ENCODE results near the gene B4GALNT2.
A peak's percentile ranks its signal among the peaks of the same experiment; 100 is the strongest.
"Not testable (repeated sequence)": the region's sequence is repeated elsewhere in the genome, so short reads cannot be mapped to it uniquely, and the experiment has no call there.

Gene B4GALNT2

DNA sequence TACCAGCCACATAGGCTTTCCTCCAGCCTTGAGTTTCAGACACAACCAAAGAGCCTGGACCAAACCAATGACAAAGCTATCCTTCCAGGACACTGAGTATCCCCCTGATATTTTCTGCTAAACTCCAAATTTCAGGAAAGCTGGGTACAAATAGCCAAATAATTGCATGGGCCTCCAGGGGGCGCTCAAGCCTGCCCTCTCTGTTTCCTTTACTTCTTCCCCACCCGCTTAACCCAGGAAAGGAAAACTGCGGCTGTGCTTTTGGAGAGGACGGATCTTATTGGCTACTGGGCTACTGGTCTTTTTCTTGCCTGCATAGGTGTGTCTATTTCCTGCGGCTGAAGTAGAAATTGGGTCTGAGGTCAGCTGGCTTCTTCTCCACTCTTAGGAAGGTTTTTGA, 47.7 kb downstream of the B4GALNT2 start:
- TF ChIP-seq CREB5 (CRISPR knock-in tag; IDR thresholded peaks at IDR 0.05; ENCODE audit: low read depth) (no peak), OSR1 (CRISPR knock-in tag; IDR thresholded peaks at IDR 0.05) (no peak), ZC3H10 (CRISPR knock-in tag; IDR thresholded peaks at IDR 0.05) (no peak), ZFP30 (CRISPR knock-in tag; IDR thresholded peaks at IDR 0.05) (no peak), PPARA (CRISPR knock-in tag; IDR thresholded peaks at IDR 0.05; ENCODE audit: borderline replicate concordance) (no peak), ZNF70 (CRISPR knock-in tag; IDR thresholded peaks at IDR 0.05) (no peak), ISL1 (CRISPR knock-in tag; IDR thresholded peaks at IDR 0.05) (no peak), TSHZ2 (CRISPR knock-in tag; IDR thresholded peaks at IDR 0.05) (no peak), ZNF8 (CRISPR knock-in tag; IDR thresholded peaks at IDR 0.05) (no peak), ZNF565 (CRISPR knock-in tag; conservative IDR thresholded peaks at IDR 0.05; ENCODE audit: low read depth) (no peak)
- peak; percentile 95 for ATAC-seq

DNA sequence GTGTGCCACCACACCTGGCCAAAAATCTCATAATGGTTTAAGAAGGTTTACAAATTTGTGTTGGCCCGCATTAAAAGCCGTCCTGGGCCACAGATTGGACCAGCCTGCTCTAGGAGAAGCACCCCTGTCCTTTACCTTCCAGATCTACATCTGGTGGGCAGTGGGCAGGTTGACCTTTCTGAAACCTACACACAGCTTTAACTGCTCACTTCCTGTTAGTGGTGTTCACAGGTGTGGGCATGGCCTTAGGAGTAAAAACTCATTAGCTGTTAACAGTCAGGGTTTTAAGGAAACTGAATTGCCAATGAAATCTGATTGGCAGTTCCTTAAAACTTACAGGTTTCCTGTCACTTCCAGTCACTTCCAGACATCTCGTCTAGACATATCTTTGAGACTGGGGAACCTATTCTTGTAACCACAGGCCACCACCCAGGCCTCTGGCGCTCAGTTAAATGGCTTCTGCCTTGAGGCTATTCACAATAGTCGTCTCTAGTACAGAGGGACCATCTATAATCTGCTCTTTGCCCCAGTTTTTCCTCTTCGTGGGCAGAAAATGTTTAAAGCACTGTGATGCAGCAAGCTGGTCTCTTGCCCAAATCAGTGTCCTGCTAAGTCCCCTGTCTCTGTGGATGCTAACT, 48.5 kb downstream of the B4GALNT2 start:
- no peak for ATAC-seq
- TF ChIP-seq TCF4 (CRISPR knock-in tag; IDR thresholded peaks at IDR 0.05; ENCODE audit: borderline replicate concordance) (no peak), ZFP30 (CRISPR knock-in tag; IDR thresholded peaks at IDR 0.05) (no peak)

DNA sequence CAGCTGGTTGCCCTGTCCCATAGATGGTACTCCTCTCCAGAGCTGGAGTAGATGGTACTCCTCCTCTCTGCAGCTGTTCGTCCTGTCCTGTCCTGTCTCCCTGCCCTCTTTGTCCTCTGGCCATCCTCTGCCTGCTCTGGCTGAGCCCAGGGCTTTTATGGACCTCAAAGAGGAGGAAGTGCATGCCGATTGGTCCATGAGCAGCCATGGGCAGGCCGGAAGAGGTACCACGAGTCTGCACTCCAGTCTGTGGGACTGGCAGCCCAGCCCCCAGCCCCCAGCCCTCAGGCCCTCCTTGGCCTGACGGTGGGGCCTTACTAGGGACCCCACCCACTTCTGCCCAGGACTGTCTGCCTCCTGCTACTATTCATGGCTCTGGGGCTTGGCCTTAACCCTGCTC, 50.8 kb downstream of the B4GALNT2 start:
- TF ChIP-seq PPARA (CRISPR knock-in tag; IDR thresholded peaks at IDR 0.05; ENCODE audit: borderline replicate concordance) = no peak
- TF ChIP-seq ZNF8 (CRISPR knock-in tag; IDR thresholded peaks at IDR 0.05) = no peak
- ATAC-seq = no peak

DNA sequence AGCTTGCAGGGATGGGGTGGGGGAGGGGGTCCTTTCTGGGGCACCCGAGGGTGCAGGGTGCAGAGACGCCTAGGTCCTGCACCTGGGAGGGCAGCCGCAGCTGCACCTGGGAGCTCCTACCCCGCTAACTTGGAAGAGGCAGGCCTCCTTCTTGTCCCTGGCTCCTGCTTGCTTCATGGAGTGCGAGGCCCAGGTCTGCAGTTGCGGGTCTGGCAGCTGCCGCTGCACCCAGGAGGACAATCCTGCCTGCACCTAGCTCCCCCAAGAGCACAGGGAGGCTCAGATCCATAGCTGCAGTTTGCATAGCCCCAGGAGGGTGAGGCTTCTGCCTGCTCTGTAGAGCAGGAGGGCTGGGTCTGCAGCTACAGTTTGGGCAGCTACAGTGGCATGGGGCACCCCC, 51.2 kb downstream of the B4GALNT2 start:
- no peak for TF ChIP-seq RARB (CRISPR knock-in tag; IDR thresholded peaks at IDR 0.05)
- no peak for TF ChIP-seq ZFP3 (CRISPR knock-in tag; IDR thresholded peaks at IDR 0.05)
- TF ChIP-seq, protein P1, sequence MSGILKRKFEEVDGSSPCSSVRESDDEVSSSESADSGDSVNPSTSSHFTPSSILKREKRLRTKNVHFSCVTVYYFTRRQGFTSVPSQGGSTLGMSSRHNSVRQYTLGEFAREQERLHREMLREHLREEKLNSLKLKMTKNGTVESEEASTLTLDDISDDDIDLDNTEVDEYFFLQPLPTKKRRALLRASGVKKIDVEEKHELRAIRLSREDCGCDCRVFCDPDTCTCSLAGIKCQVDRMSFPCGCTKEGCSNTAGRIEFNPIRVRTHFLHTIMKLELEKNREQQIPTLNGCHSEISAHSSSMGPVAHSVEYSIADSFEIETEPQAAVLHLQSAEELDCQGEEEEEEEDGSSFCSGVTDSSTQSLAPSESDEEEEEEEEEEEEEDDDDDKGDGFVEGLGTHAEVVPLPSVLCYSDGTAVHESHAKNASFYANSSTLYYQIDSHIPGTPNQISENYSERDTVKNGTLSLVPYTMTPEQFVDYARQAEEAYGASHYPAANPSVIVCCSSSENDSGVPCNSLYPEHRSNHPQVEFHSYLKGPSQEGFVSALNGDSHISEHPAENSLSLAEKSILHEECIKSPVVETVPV (CRISPR knock-in tag; IDR thresholded peaks at IDR 0.05) = no peak
- TF ChIP-seq SNAI2 (CRISPR knock-in tag; IDR thresholded peaks at IDR 0.05) = no peak
- TF ChIP-seq ZNF565 (CRISPR knock-in tag; conservative IDR thresholded peaks at IDR 0.05; ENCODE audit: low read depth) = no peak
- TF ChIP-seq GLIS3 (CRISPR knock-in tag; IDR thresholded peaks at IDR 0.05) = no peak
- TF ChIP-seq ZFP30 (CRISPR knock-in tag; IDR thresholded peaks at IDR 0.05) = no peak
- no peak for TF ChIP-seq ZNF70 (CRISPR knock-in tag; IDR thresholded peaks at IDR 0.05)
- no peak for TF ChIP-seq ARNTL (CRISPR knock-in tag; IDR thresholded peaks at IDR 0.05; ENCODE audit: borderline replicate concordance, low read depth)
- no peak for ATAC-seq

- ATAC-seq = not testable (repeated sequence)
Observed at GRCh38 chr17:49184522-49184921, 52.0 kb downstream of the B4GALNT2 start.

DNA sequence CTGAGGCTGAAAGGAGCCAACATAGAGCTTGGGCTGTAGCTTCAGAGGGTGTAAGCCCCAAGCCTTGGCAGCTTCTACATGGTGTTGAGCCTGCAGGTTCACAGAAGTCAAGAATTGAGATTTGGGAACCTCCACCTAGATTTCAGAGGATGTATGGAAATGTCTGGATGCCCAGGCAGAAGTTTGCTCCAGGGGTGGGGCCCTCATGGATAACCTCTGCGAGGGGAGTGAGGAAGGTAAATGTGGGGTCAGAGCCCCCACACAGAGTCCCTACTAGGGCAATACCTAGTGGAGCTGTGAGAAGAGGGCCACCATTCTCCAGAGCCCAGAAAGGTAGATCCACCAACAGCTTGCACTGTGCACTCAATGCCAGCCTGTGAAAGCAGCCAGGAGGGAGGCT, 52.8 kb downstream of the B4GALNT2 start:
- ATAC-seq = not testable (repeated sequence)

GRCh38 chr17:49187301-49187700, 54.7 kb downstream of the B4GALNT2 start:
- no peak for ATAC-seq
- no peak for TF ChIP-seq ZFP3 (CRISPR knock-in tag; IDR thresholded peaks at IDR 0.05)
- no peak for TF ChIP-seq CREB5 (CRISPR knock-in tag; IDR thresholded peaks at IDR 0.05; ENCODE audit: low read depth)
- TF ChIP-seq ZNF70 (CRISPR knock-in tag; IDR thresholded peaks at IDR 0.05) = no peak
- TF ChIP-seq ZFP30 (CRISPR knock-in tag; IDR thresholded peaks at IDR 0.05) = no peak
- TF ChIP-seq SNAI2 (CRISPR knock-in tag; IDR thresholded peaks at IDR 0.05) = no peak
- TF ChIP-seq, protein P1 (CRISPR knock-in tag; IDR thresholded peaks at IDR 0.05) = no peak
- no peak for TF ChIP-seq BACH2 (CRISPR knock-in tag; IDR thresholded peaks at IDR 0.05; ENCODE audit: borderline replicate concordance)
- TF ChIP-seq, protein P2, sequence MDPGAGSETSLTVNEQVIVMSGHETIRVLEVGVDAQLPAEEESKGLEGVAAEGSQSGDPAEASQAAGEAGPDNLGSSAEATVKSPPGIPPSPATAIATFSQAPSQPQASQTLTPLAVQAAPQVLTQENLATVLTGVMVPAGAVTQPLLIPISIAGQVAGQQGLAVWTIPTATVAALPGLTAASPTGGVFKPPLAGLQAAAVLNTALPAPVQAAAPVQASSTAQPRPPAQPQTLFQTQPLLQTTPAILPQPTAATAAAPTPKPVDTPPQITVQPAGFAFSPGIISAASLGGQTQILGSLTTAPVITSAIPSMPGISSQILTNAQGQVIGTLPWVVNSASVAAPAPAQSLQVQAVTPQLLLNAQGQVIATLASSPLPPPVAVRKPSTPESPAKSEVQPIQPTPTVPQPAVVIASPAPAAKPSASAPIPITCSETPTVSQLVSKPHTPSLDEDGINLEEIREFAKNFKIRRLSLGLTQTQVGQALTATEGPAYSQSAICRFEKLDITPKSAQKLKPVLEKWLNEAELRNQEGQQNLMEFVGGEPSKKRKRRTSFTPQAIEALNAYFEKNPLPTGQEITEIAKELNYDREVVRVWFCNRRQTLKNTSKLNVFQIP (CRISPR knock-in tag; IDR thresholded peaks at IDR 0.05; ENCODE audit: borderline replicate concordance, low read depth) = no peak
- no peak for TF ChIP-seq ZC3H10 (CRISPR knock-in tag; IDR thresholded peaks at IDR 0.05)
- no peak for TF ChIP-seq ARNTL (CRISPR knock-in tag; IDR thresholded peaks at IDR 0.05; ENCODE audit: borderline replicate concordance, low read depth)
- no peak for TF ChIP-seq TCF4 (CRISPR knock-in tag; IDR thresholded peaks at IDR 0.05; ENCODE audit: borderline replicate concordance)
- no peak for TF ChIP-seq PPARA (CRISPR knock-in tag; IDR thresholded peaks at IDR 0.05; ENCODE audit: borderline replicate concordance)
- TF ChIP-seq ZNF8 (CRISPR knock-in tag; IDR thresholded peaks at IDR 0.05) = no peak
- no peak for TF ChIP-seq TOX (CRISPR knock-in tag; IDR thresholded peaks at IDR 0.05; ENCODE audit: borderline replicate concordance)
